ENCODE data around the gene ARL6IP4.

Gene ARL6IP4

DNA sequence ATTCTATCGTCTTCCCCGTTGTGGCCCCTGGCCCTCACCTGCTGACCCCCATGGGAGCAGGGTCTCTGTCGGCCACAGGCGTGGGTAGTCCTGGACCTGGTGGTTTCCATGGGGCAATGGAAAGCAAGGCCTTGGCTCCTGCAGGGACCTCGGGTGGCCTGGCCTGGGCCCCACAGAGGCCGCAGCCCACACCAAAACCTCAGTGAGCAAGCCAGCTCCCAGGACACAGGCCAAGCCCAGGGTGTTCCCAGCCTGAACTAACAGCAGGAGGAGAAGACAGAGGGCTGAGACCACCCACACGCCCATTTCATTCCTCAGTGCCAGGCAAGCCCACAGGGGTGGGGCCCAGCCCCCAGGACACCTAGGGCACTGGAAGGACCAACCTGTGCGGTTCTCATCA lies 31.1 kb upstream of the ARL6IP4 start:
- no peak overlapping the region for H3K4me3 ChIP-seq (ENCODE audit: control insufficient read depth, low read depth, low read length)
- no peak for DNase-seq (ENCODE audit: low read depth)
- no peak for TF ChIP-seq CTCF (IDR thresholded peaks at IDR 0.05; ENCODE audit: control insufficient read depth, insufficient read depth, low read depth, low read length, missing control alignments)

DNA sequence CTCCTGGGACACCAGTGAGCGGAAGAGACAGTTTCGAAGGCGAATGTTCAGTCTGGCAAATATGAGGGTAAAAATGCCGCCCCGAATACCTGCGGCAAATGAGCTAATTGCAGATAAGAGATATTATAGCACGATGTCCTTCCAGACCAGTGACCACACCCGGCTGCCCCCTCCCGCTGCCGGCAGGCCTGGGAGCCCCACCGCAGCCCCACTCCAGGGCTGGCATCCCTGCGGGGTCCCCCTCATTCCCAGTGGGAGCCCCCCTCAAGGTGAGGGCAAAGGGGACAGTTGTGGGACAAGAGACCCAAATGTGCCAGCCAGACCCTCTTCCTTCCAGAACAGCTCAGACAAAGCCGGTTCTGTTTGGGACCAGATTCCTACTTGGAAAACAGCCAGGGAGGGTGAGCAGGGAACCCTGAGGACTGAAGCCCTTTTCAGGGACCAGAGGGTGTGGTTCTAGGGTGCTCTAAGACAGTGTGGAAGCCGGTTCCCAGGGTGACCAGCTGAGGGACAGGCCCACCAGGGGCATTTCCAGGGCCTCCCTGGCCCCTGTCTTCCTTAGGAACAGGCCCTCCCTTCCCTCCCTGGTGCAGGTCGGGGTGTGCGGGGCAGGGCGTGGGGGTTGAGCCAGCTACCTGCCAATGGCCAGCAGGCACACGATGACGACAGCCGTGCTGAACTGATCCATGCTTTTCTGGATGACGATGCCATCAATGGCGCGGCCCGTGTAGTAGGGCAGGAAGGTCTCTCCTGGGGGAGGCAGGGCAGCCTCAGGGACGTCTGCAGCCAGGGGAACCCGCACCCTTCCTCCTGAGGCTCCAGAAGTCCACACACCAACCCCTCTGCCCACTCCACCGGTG lies 30.4 kb upstream of the ARL6IP4 start:
- no peak overlapping the region for H3K4me3 ChIP-seq (ENCODE audit: control insufficient read depth, low read depth, low read length)

GRCh38 chr12:122951406-122951805 lies 29.1 kb upstream of the ARL6IP4 start:
- no peak for TF ChIP-seq CTCF (IDR thresholded peaks at IDR 0.05; ENCODE audit: control insufficient read depth, insufficient read depth, low read depth, low read length, missing control alignments)
- H3K4me3 ChIP-seq (ENCODE audit: control insufficient read depth, low read depth, low read length), result no peak overlapping the region
- DNase-seq (ENCODE audit: low read depth), result no peak

More for the DNA sequence above, 30.4 kb upstream of the ARL6IP4 start:
- no peak for DNase-seq (ENCODE audit: low read depth)
- TF ChIP-seq CTCF (IDR thresholded peaks at IDR 0.05; ENCODE audit: control insufficient read depth, insufficient read depth, low read depth, low read length, missing control alignments), result no peak

DNA sequence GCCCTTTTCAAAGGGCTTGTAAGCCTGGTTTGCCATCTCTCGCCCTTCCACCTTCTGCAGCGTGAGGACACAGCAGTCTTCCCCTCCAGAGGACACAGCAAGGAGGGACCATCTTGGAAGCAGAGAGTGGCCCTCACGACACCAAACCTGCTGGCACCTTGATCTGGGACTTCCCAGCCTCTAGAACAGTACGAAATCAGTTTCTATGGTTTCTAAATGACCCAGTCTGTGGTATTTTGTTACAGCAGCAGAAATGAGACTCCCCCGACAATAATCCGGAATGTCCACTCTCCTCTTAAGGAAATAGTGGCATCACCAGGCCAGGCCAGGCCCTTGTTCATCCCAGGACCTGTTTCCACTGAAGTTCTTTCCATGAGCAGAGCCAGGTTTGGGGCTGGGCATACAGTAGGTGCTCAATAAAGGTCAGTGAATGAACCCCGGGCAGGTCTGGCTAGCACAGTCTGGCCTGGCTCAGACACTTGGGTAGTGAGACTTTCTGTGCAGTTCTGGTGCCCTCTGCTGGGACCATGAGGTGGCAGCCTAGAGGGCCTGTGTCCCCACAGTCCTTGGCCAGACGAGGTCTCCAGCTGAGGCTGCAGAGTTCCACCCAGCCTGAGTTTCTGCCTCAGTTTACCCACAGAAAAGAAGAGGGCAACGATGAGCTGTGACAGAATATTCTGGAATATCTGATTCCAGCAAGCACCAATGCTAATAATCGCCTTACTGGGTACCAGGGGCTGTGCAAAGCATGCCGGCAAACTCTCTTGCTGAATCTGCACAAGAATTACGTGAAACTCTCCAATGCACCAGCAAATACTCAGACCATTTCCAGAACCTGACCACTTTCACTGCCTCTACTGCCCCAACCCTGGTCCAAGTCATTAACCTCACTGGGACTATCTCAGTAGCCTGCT lies 28.2 kb upstream of the ARL6IP4 start:
- no peak overlapping the region for H3K4me3 ChIP-seq (ENCODE audit: control insufficient read depth, low read depth, low read length)
- peak; percentile 97 for TF ChIP-seq CTCF (IDR thresholded peaks at IDR 0.05; ENCODE audit: control insufficient read depth, insufficient read depth, low read depth, low read length, missing control alignments)
- DNase-seq (ENCODE audit: low read depth), result no peak

GRCh38 chr12:122955156-122955555 lies 25.3 kb upstream of the ARL6IP4 start:
- H3K4me3 ChIP-seq (ENCODE audit: control insufficient read depth, low read depth, low read length), result no peak overlapping the region
- no peak for DNase-seq (ENCODE audit: low read depth)
- TF ChIP-seq CTCF (IDR thresholded peaks at IDR 0.05; ENCODE audit: control insufficient read depth, insufficient read depth, low read depth, low read length, missing control alignments), result no peak

- DNase-seq (ENCODE audit: low read depth), result no peak
- TF ChIP-seq CTCF (IDR thresholded peaks at IDR 0.05; ENCODE audit: control insufficient read depth, insufficient read depth, low read depth, low read length, missing control alignments), result no peak
- no peak overlapping the region for H3K4me3 ChIP-seq (ENCODE audit: control insufficient read depth, low read depth, low read length)
These were observed 24.4 kb upstream of the ARL6IP4 start for GRCh38 chr12:122956035-122956434.
